HG03565 (cell line): Measurements from ENCODE around the gene ASIC2.

Experiments
- ATAC-seq: cut with Tn5 transposase; IDR thresholded peaks from one replicate; pipeline ENCODE4 v1.9.1; 2021; ENCODE audit warnings: mild to moderate bottlenecking, moderate library complexity; ENCODE audit not compliant: unreplicated experiment

Gene ASIC2

DNA sequence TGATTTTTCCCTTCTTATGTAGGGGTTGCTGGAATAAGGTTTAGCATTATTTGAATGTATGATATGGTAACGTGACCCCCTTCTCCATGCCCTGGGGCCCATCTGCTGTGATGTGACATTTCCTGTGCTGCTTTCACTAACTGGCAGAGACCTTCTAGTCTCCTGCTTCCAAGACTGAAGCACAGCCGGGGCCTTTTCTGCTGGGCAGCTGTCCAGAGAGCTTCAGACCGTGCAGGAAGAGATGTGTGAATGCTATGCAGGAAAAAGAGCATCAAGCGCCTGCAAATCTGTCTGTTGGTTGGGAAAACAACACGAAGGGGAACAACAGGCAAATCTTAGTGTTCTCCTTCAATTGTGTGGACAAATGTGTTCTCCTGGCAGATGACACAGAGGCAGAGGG lies 173.0 kb downstream of the ASIC2 start:
- ATAC-seq: no peak

GRCh38 chr17:33118391-33119075 lies 174.6 kb downstream of the ASIC2 start:
- no peak for ATAC-seq

DNA sequence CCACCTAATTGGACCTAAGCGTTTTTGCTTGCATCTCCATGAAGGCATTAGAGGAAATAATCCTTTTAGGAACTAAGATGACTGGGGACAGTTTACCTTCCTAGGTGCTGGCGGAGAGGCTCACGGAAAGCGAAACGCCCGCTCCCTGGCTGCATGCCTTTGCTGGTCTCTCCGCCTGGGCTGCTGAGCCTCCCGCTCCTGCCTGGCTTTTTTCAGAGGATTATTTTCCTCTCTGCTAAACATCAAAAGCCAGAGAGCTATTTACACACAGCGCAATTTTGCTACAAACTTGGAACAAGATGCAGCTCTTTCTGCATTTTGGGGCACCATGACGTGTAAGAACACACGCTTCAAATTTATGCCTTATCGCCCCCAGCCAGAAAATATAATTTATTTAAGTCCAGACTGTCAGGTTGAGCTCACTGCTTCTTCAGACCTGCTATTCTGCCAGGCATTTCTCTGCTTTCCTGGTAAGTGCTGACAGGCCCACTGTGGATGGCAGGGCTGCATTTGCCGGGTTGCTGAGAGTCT lies 177.0 kb downstream of the ASIC2 start:
- ATAC-seq: no peak

DNA sequence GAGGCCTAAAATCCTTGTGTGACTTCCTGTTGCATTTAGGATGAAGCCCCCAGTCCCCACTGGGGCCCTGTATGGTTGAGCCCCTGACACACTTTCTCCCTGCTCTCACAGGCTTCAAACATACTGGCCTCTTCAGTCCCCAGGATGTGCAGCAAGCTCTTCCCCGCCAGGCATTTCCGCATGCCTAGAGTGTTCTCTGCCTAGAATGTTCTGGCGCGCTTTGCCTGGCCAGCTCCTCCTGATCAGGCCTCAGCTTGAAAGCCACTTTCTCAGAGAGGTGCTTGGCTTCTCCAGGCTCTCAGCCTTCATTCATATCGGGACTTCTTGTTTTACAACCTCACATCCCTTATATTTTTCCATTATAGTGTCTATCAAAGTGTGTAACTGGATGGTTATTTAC lies 177.7 kb downstream of the ASIC2 start:
- no peak for ATAC-seq

DNA sequence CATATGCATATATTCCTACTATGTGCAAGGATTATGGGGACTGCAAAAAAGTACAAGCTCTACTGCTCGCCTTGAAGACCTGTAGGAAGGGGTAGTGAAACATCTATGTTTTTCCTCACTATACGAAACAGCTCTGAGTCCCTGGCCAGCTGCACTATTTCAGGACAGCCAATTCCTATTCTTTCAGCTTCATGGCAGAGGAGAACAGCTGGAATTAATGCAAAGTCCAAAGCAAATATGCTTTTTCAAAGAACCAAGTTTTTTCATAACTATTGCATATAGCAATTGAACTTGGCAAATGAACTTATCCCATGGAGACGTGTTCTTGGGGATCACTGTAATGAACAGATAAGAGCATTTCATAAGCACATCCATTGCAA lies 179.1 kb downstream of the ASIC2 start:
- ATAC-seq: no peak

DNA sequence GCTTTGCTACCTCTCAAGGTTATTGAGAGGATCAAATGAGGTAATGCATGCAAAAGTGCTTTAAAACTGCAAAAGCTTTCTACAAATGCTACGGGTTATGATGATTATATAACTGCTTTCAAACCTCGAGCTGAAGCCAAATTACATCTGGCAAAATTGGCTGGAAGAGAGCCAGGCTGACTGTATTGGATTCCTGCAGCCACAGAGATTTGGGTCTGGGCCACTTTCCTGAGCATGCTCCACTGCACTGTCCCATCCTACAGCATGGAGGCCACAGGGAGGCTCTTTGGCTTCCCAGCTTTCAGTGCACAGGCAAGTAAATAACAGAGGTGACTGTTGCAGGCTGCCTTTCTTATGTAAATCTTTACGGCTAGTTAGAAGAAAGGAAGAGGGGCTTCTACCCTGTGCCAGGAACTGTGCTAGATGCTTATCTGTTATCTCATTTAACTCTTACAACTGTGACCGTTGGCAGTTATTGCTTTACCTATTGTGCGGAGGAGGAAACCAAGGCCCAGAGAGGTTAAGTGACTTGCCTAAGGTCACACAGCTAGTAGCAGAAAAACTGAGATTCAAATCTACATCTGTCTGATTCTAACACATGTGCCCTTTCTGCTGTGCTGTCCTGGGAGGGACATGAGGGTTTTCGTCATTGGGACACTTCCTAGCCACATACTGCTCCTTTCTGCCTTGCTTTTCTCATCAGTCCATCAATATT lies 179.7 kb downstream of the ASIC2 start:
- no peak for ATAC-seq

- no peak for ATAC-seq
Measured at GRCh38 chr17:33112763-33113162, 180.3 kb downstream of the ASIC2 start.

GRCh38 chr17:33109336-33110072 lies 183.6 kb downstream of the ASIC2 start:
- ATAC-seq: no peak

- no peak for ATAC-seq
Measured at GRCh38 chr17:33106525-33107165, 186.4 kb downstream of the ASIC2 start.

GRCh38 chr17:33105911-33106310 lies 187.2 kb downstream of the ASIC2 start:
- no peak for ATAC-seq

- ATAC-seq: no peak
Measured at GRCh38 chr17:33099906-33100305, 193.2 kb downstream of the ASIC2 start.

- ATAC-seq: no peak
Measured at GRCh38 chr17:33099252-33099651, 193.8 kb downstream of the ASIC2 start.

DNA sequence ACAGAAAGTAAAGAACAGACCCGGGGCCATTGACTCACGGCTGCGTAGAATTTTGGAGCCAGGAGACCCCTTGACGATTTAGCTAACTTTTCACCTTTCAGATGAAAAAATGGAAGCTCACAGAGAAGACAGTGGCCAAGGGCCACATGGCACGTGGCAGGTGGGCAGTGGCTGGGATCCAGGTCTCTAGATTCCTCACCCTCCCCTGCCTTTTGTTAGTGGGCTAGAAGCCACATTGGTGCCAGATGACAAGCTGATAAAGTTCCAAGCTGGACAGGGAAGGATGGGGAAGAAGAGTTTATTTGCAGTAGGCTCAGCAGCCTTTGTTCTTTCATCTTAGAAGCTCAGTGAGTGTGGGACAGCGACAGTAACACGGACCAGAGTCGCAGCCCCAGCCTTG lies 195.7 kb downstream of the ASIC2 start:
- no peak for ATAC-seq

- no peak for ATAC-seq
Measured at GRCh38 chr17:33096161-33096560, 196.9 kb downstream of the ASIC2 start.

- no peak for ATAC-seq
Measured at GRCh38 chr17:33091271-33091670, 201.8 kb downstream of the ASIC2 start.

GRCh38 chr17:33090806-33091205 lies 202.3 kb downstream of the ASIC2 start:
- no peak for ATAC-seq

GRCh38 chr17:33086878-33087277 lies 206.2 kb downstream of the ASIC2 start:
- no peak for ATAC-seq

DNA sequence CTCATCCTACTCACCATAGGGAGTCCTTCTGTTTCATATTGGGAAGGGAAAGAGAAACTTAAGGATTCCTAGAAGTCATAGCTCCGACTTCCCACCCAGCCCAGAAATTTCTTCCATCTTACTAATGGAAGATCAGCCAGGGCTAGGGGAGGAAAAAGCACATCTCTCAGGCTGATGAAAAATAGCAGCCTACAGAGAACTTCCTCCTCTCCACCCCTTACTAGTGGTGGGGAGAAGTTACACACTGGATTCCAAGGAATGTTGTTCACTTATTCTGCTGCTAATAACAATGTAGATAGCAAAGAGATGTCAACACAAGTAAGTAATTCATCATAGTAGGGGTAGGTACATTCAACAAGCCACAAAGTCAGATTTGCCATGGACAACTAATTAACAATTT lies 207.1 kb downstream of the ASIC2 start:
- no peak for ATAC-seq

- ATAC-seq: no peak
Measured at GRCh38 chr17:33085256-33085655, 207.8 kb downstream of the ASIC2 start.

- ATAC-seq: no peak
Measured at GRCh38 chr17:33084755-33085154, 208.3 kb downstream of the ASIC2 start.

DNA sequence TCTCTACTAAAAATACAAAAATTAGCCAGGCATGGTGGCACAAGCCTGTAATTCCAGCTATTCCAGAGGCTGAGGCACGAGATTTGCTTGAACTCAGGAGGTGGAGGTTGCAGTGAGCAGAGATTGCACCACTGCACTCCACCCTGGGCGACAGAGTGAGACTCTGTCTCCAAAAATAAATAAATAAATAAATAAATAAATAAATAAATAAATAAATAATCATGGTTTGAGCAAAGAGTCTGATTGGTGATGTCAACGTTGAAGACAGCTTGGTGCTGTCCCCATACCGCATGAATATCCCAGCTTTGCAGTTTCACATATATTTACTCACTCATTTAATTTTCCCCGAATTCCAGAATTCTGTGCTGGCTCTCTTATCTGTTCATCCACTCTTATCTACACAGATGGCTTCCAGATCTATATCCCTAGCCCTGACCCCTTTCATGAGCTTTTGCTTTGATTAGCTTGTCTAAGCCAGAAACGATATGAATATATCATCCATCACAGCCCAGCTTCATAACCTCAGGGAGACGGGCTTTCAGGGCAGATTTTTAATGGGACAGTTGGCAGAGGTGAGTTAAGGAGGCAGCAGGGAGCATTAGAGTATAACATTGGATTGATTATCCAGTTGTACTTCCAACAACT lies 210.4 kb downstream of the ASIC2 start:
- no peak for ATAC-seq
